ENCODE measurements around the gene TMIGD2. TPM values are rescaled to one million over a fixed set of nuclear protein-coding genes. Genes with fewer than 3 reads are reported as not detected.
"Not testable (repeated sequence)": the region's sequence is repeated elsewhere in the genome, so short reads cannot be mapped to it uniquely, and the experiment has no call there.

Gene TMIGD2
- total RNA-seq, 1 experiment from 2014 or later: 0.94 TPM

GRCh38 chr19:4350726-4351125 lies 48.5 kb upstream of the TMIGD2 start:
- no peaks in the 10 kb centered on the region for H3K27me3 Mint-ChIP-seq (ENCODE audit: low read depth)
- no peaks in the 10 kb centered on the region for H3K4me1 Mint-ChIP-seq
- H3K36me3 Mint-ChIP-seq: peaks cover 18% of the 10 kb centered on the region
- TF ChIP-seq ZNF423 (CRISPR knock-in tag; IDR thresholded peaks at IDR 0.05) (no peak), STAT6 (CRISPR knock-in tag; conservative IDR thresholded peaks at IDR 0.05; ENCODE audit: low read depth) (no peak), ZMAT4 (CRISPR knock-in tag; IDR thresholded peaks at IDR 0.05) (no peak), FOXP4 (CRISPR knock-in tag; IDR thresholded peaks at IDR 0.05) (no peak), NFATC4 (CRISPR knock-in tag; IDR thresholded peaks at IDR 0.05) (no peak), ELF4 (CRISPR knock-in tag; IDR thresholded peaks at IDR 0.05; ENCODE audit: low read depth) (no peak), ZBTB21 (CRISPR knock-in tag; IDR thresholded peaks at IDR 0.05; ENCODE audit: borderline replicate concordance) (no peak), ZNF121 (CRISPR knock-in tag; IDR thresholded peaks at IDR 0.05) (no peak), ETV6 (CRISPR knock-in tag; IDR thresholded peaks at IDR 0.05) (no peak)
- no peak overlapping the region for H3K4me3 Mint-ChIP-seq
- ATAC-seq: no peak
- no peak overlapping the region for H3K27ac Mint-ChIP-seq
- no peaks in the 10 kb centered on the region for H3K9me3 Mint-ChIP-seq
- DNase-seq (ENCODE audit: low spot score): no peak
- POLR2A ChIA-PET: no interaction called here
- CTCF ChIA-PET: interaction anchor here (4.2 kb wide), 1 partner anchor 83 kb away, joined by 187 read pairs; no protein-coding TSS in a partner anchor

GRCh38 chr19:4350111-4350510 lies 47.9 kb upstream of the TMIGD2 start:
- H3K27me3 Mint-ChIP-seq (ENCODE audit: low read depth): no peaks in the 10 kb centered on the region
- CTCF ChIA-PET: interaction anchor here (4.2 kb wide), 1 partner anchor 83 kb away, joined by 187 read pairs; no protein-coding TSS in a partner anchor
- no peak for ATAC-seq
- no peaks in the 10 kb centered on the region for H3K9me3 Mint-ChIP-seq
- no peak overlapping the region for H3K27ac Mint-ChIP-seq
- no peak for TF ChIP-seq MAX (CRISPR knock-in tag; IDR thresholded peaks at IDR 0.05)
- no peak for TF ChIP-seq ZNF532 (CRISPR knock-in tag; IDR thresholded peaks at IDR 0.05; ENCODE audit: borderline replicate concordance)
- TF ChIP-seq TEAD1 (CRISPR knock-in tag; IDR thresholded peaks at IDR 0.05): no peak
- TF ChIP-seq GTF2I (CRISPR knock-in tag; conservative IDR thresholded peaks at IDR 0.05): peak; percentile 59; the same call in 1 of the 2 replicates
- TF ChIP-seq NFATC4 (CRISPR knock-in tag; IDR thresholded peaks at IDR 0.05): no peak
- no peak for TF ChIP-seq FOXK1 (CRISPR knock-in tag; IDR thresholded peaks at IDR 0.05)
- TF ChIP-seq ARID4B (CRISPR knock-in tag; IDR thresholded peaks at IDR 0.05; ENCODE audit: borderline replicate concordance): no peak
- no peak for TF ChIP-seq ZNF416 (CRISPR knock-in tag; IDR thresholded peaks at IDR 0.05)
- no peak for TF ChIP-seq ZBTB43 (CRISPR knock-in tag; IDR thresholded peaks at IDR 0.05)
- no peaks in the 10 kb centered on the region for H3K4me1 Mint-ChIP-seq
- DNase-seq (ENCODE audit: low spot score): no peak
- no peak overlapping the region for H3K4me3 Mint-ChIP-seq
- POLR2A ChIA-PET: no interaction called here
- H3K36me3 Mint-ChIP-seq: peaks cover 23% of the 10 kb centered on the region

- H3K9me3 Mint-ChIP-seq; ATAC-seq; DNase-seq (ENCODE audit: low spot score); H3K4me3 Mint-ChIP-seq; H3K4me1 Mint-ChIP-seq; H3K27ac Mint-ChIP-seq; POLR2A ChIA-PET; H3K27me3 Mint-ChIP-seq (ENCODE audit: low read depth): not testable (repeated sequence)
- CTCF ChIA-PET: interaction anchor here (0.8 kb wide), 1 partner anchor 102 kb away, joined by 3 read pairs; the partner anchor contains the start of gene YJU2
- peaks cover 23% of the 10 kb centered on the region for H3K36me3 Mint-ChIP-seq
These were observed 47.0 kb upstream of the TMIGD2 start for GRCh38 chr19:4349225-4349624.
